ENCODE results near the gene SKI.

SKI gene

DNA sequence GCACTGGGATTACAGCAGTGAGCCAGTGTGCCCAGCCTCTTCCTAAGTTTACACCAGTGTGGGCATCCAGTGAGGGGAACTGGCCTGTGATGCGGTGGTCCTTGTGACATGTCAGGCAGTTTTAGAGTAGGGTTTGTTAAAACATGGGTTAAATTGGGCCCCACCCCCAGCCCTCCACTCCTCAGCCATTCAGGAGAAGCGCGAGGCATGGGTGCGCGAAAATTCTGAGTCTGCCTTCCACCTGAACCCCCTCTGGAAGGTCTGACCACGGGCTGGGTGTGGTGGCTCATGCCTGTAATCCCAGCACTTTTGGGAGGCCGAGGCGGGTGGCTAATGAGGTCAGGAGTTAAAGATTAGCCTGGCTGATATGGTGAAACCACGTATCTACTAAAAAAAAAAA, 51.7 kb downstream of the SKI start:
- TF ChIP-seq EZH2phosphoT487 (IDR thresholded peaks at IDR 0.05; ENCODE audit: low read depth): no peak
- H3K9ac ChIP-seq (ENCODE audit: low read length): no peak overlapping the region
- no peaks in the 10 kb centered on the region for H3K9me3 ChIP-seq (ENCODE audit: insufficient read depth, low read length)
- H3K27ac ChIP-seq (ENCODE audit: low read length): no peak overlapping the region
- no peak overlapping the region for H3K4me2 ChIP-seq (ENCODE audit: low read length)
- H4K20me1 ChIP-seq (ENCODE audit: insufficient read depth, low read length): peaks cover 27% of the 10 kb centered on the region
- H3K79me2 ChIP-seq (ENCODE audit: low read length): peaks cover 27% of the 10 kb centered on the region
- no peaks in the 10 kb centered on the region for H3K4me1 ChIP-seq (ENCODE audit: low read length)
- H3K27me3 ChIP-seq (ENCODE audit: low read depth, low read length): no peaks in the 10 kb centered on the region
- H3K4me3 ChIP-seq (ENCODE audit: low read length): no peak overlapping the region
- H2AFZ ChIP-seq (ENCODE audit: low read depth, low read length): no peak overlapping the region
- peaks cover 5% of the 10 kb centered on the region for H3K36me3 ChIP-seq (replicated peaks; ENCODE audit: low read depth, low read length)

- H3K27ac ChIP-seq (ENCODE audit: low read length): no peak overlapping the region
- H3K9me3 ChIP-seq (ENCODE audit: insufficient read depth, low read length): no peaks in the 10 kb centered on the region
- H3K9ac ChIP-seq (ENCODE audit: low read length): no peak overlapping the region
- no peak overlapping the region for H2AFZ ChIP-seq (ENCODE audit: low read depth, low read length)
- TF ChIP-seq CTCF (IDR thresholded peaks at IDR 0.05; ENCODE audit: low read depth, low read length): no peak
- TF ChIP-seq EZH2phosphoT487 (IDR thresholded peaks at IDR 0.05; ENCODE audit: low read depth): no peak
- no peaks in the 10 kb centered on the region for H3K4me1 ChIP-seq (ENCODE audit: low read length)
- peaks cover 36% of the 10 kb centered on the region for H4K20me1 ChIP-seq (ENCODE audit: insufficient read depth, low read length)
- H3K4me2 ChIP-seq (ENCODE audit: low read length): no peak overlapping the region
- H3K4me3 ChIP-seq (ENCODE audit: low read length): no peak overlapping the region
- H3K27me3 ChIP-seq (ENCODE audit: low read depth, low read length): no peaks in the 10 kb centered on the region
- H3K36me3 ChIP-seq (replicated peaks; ENCODE audit: low read depth, low read length): peaks cover 3% of the 10 kb centered on the region
- H3K79me2 ChIP-seq (ENCODE audit: low read length): peaks cover 15% of the 10 kb centered on the region
These were observed 54.6 kb downstream of the SKI start for GRCh38 chr1:2282556-2283270.

- Histone ChIP-seq H3K4me3 (ENCODE audit: low read length) (no peak overlapping the region), H3K4me2 (ENCODE audit: low read length) (no peak overlapping the region), H3K4me1 (ENCODE audit: low read length) (no peaks in the 10 kb centered on the region), H3K79me2 (ENCODE audit: low read length) (peaks cover 11% of the 10 kb centered on the region), H2AFZ (ENCODE audit: low read depth, low read length) (no peak overlapping the region), H3K36me3 (replicated peaks; ENCODE audit: low read depth, low read length) (no peaks in the 10 kb centered on the region), H4K20me1 (ENCODE audit: insufficient read depth, low read length) (peaks cover 42% of the 10 kb centered on the region), H3K9me3 (ENCODE audit: insufficient read depth, low read length) (no peaks in the 10 kb centered on the region), H3K9ac (ENCODE audit: low read length) (no peak overlapping the region), H3K27me3 (ENCODE audit: low read depth, low read length) (no peaks in the 10 kb centered on the region), H3K27ac (ENCODE audit: low read length) (no peak overlapping the region)
- TF ChIP-seq CTCF (IDR thresholded peaks at IDR 0.05; ENCODE audit: low read depth, low read length) (no peak), EZH2phosphoT487 (IDR thresholded peaks at IDR 0.05; ENCODE audit: low read depth) (no peak)
These were observed 55.4 kb downstream of the SKI start for GRCh38 chr1:2283371-2283990.

DNA sequence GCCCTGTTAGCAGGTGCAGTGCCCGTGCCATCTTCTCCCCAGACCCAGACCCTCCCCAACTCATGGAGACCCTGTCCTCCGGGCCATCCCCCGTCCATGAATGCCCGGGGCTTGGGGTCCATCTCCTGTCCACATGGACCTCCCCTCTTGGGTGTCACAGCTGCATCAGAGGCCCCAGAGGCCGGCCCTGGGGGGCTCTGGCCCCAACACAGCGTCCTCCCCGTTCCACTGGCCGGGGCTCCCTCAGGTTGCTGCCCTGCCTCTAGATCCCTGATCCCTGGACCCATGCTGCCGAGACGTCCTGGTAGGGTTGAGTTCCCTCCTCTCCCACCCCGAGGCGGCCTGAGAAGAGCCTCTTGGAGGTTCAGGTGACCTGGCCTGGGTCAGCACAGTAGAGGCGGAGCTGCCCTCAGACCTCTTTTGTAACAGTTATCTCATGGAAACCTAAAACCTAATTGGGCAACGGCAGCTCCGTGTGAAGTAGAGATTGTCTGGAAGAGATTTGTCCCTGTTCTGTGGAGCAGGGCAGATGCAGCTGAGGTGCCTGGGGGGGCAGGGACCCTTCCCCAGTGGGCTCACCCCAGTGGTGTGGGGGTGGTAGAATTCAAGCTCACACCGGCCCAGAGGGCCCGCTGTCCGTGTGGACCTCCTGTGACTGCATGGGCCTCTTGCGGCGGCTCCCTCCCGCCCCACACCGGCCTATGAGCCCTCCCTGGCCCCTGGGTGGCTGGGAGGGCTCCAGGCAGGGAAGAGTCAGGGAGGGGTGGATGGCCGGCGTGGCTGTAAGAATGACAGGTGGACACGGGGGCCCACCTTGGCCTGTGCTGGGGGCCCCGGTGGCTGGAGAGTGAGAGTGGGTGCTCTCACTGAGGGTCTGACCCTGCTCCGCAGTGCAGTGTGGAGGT, 56.1 kb downstream of the SKI start:
- Histone ChIP-seq H3K79me2 (ENCODE audit: low read length) (peaks cover 18% of the 10 kb centered on the region), H3K36me3 (replicated peaks; ENCODE audit: low read depth, low read length) (no peaks in the 10 kb centered on the region)

More for the DNA sequence above, 56.1 kb downstream of the SKI start:
- H3K4me2 ChIP-seq (ENCODE audit: low read length): no peak overlapping the region
- H3K9me3 ChIP-seq (ENCODE audit: insufficient read depth, low read length): no peaks in the 10 kb centered on the region
- no peak overlapping the region for H3K4me3 ChIP-seq (ENCODE audit: low read length)
- no peak overlapping the region for H2AFZ ChIP-seq (ENCODE audit: low read depth, low read length)
- peaks cover 49% of the 10 kb centered on the region for H4K20me1 ChIP-seq (ENCODE audit: insufficient read depth, low read length)
- no peaks in the 10 kb centered on the region for H3K27me3 ChIP-seq (ENCODE audit: low read depth, low read length)
- TF ChIP-seq CTCF (IDR thresholded peaks at IDR 0.05; ENCODE audit: low read depth, low read length): no peak
- TF ChIP-seq EZH2phosphoT487 (IDR thresholded peaks at IDR 0.05; ENCODE audit: low read depth): no peak
- no peaks in the 10 kb centered on the region for H3K4me1 ChIP-seq (ENCODE audit: low read length)
- H3K27ac ChIP-seq (ENCODE audit: low read length): no peak overlapping the region
- no peak overlapping the region for H3K9ac ChIP-seq (ENCODE audit: low read length)

All from OCI-LY3 (cell line).